Nucleus accumbens (tissue), 56 donors: Measurements from ENCODE around the gene SORCS2.
A peak's percentile ranks its signal among the peaks of the same experiment; 100 is the strongest.

Experiments
- DNase-seq, 56 donors: peaks; one replicate each; lab custom pipeline; 2025; lab: John Stamatoyannopoulos, UW

SORCS2 gene

DNA sequence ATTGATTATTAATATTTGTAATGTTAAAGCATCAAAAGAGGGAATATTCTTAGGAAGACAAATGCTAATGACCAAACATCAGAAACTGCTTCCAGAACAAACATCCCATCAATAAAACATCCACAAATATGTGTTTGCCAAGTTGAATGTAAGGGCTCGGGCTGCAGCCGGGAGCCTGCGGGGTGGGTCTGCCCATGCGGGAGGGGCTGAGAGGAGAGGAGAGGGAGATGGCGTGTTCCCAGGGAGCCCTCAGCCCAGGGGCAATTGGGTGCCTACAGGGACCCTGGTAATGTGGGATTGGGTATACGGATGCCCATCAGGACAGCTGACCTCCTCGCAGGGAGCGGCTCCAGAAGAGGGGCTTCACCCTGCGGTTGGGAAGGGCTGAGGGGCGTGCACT is 280.7 kb downstream of the SORCS2 start:
- DNase-seq = no peak

DNA sequence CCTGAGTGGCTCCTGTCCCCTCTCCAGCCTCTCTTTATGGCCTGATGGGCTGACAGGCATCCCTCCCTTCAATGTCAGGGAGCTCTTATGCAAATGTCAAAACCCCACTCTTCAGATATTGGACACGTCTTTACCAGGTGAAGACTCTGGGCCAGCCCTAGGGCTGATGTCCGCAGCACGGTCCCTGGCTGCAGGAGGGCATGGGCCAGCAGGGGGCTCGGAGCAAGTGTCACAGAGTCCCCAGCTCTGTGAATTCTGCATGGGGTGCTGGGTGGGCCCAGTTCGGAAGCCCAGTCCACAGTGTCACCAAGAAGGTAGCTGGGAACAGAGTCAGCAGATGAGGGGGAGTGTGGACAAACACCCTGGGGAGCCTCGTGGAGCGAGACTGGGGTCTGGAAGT is 282.0 kb downstream of the SORCS2 start:
- no peak for DNase-seq

DNA sequence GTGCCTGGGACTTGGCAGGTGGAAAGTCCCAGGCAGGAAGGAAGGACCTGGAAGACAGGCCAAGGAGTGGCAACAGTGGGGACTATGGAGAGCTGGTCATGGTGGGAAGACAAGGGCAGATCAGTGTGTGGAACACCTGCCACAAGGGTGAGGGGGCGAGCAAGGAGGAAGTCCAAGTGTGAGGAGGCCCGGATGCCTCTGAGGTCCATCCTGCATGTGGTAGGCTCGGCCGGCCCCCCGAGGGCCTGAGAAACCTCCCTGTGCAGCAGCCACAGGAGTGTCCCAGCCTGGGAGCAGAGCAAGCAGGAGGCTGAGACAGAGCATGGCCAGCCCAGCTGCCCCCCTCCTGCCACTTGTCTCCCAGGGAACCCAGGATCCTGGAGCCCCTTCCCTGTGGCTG is 282.9 kb downstream of the SORCS2 start:
- DNase-seq = no peak

DNA sequence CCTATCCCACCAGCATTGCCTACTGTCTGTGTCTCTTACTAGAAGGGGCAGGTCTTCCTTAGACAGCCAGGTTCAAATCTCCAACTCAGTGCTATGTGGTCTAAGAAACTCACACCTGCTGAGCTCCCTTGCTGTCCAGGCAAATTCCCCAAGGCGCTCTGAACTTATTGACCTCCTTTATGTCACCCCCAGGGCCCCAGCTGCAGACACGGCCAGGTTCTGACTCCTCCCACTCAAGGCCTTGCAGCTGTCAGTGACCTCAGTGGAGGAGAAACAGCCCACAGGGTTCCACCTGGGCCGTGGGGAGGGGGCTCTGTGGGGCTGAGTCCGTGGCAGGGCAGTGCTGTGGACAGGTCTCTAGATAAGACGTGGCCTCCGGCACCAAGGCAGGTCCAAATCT is 284.5 kb downstream of the SORCS2 start:
- DNase-seq = no peak

DNA sequence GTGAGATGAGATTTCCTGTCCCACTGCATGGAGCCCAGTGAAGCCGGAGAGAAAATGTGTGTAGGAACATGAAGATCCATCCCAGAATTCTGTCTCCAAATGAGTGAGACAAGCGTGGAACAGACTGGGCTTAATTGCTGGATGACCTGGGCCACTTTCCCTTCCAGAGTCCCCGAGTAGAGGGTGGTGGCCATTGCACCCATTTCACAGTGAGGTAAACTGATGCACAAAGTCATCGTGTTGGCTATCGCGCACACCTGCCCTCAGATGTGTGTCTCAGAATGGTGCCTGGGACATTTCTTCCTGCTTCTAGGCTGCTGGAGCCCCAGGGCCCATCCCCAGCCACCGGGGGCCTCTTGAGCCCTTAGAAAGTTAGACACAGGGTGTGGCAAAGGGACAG is 285.4 kb downstream of the SORCS2 start:
- DNase-seq = no peak

DNA sequence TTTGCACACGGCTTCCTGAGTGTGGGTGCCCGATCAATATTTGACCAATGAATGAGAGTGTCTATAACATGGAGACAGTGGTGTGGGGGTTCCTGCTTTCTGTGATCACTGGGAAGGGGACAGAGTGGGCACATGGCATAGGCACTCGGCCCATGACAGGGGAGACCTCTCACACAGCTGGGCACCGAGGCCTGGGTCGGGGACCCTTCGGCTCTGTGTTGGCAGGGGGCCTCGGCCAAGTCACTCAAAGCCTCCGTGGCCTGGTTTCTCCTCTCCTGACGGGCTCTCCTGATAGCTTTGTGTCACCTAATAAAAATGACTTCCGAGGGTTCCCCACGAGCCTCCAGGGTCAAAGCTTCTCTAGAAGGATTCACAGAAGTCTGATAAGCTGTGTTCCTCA is 286.3 kb downstream of the SORCS2 start:
- DNase-seq = no peak

DNA sequence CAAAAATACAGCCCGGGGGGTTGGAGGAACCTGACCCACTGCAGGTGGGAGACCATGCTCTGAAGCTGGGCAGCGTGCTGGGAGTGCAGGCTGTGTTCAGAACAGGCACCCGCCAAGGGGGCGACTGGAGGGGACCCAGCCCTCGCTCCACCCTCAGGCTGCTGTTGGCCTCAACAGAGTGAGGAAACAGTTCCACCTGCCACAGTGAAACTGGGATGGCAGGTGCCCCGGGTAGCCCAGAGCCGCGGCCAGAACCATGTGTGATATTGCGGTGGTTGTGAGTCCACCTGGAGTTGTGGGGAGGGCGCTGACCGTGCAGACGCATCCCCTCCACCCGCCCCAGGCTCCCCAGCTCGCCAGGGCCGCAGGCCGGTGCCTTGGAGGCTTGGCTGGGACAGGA is 288.1 kb downstream of the SORCS2 start:
- DNase-seq = no peak

DNA sequence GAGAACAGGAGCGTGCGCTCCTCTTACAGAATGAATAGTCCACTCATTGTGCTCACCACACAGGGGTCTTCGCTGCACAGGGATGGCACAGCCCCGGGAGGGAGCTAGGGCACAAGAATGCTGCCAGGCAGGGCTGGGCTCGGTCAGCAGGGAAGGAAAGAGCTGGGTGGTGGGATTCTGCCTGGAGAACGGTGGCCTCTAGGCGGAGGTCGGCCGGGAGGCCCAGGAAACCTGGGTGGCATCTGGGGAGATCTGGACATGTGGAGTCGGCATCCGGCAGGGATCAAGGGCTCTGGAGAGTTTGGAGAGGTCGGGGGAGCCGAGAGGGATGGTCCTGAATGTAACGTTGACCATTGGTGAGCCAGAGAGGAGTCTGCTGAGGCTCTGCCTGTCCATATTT is 288.9 kb downstream of the SORCS2 start:
- DNase-seq = no peak

DNA sequence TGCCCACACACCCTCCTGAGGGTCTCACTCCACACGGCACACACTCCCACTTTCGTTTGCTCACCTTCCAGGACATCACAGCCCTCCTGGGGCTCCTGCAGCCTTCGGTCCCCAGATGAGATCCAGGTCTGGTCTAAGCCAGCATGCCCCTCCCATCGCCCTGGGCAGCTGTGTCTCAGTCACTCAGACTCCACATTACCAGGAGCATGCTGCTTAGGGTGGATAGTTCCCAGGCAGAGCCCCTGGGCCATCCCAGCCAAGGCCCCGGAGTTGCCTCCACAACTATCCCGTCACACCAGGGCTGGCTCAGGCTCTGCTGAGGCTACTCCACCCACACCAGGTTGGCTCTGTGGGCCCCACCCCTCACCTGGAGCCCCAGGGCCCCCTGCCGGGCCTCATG is 292.8 kb downstream of the SORCS2 start:
- no peak for DNase-seq

DNA sequence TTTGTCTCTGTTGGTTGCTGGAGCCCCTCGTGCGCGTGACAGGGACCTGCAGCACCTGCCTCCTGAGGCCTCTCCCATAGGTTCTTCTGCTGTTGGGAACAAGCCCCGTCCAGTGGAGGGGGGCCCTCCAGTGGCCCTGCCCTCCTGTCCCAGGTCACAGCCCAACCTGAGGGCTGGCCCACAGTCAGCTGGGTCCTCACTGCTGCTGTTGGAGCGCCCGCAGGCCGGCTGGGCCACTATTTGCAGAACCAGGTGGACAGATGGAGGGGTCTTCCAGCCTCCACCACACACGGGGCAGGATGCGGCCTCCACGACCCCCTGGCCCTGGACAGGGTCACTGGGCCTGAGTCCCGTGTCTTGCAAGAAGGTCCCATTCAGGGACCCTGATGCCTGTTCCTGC is 293.8 kb downstream of the SORCS2 start:
- no peak for DNase-seq

DNA sequence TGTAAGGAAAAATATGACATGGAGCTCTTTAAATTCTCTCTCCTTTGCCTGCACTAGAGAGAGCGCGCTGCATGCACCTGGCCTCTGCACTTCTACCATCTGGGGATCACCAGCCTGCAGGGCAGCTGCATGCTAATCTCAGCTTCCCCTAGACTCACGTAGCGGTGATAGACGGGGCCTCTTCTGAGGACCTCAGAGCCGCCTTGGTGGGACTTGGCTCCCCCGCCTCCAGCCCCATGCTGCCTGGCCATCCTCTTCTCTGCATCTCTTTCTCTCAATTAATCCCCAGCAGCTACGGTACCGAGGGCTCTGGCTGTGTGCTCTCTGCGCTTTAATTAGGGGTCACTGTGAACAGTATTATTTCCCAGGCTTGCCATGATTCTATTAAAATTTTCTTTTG is 295.2 kb downstream of the SORCS2 start:
- DNase-seq = no peak

DNA sequence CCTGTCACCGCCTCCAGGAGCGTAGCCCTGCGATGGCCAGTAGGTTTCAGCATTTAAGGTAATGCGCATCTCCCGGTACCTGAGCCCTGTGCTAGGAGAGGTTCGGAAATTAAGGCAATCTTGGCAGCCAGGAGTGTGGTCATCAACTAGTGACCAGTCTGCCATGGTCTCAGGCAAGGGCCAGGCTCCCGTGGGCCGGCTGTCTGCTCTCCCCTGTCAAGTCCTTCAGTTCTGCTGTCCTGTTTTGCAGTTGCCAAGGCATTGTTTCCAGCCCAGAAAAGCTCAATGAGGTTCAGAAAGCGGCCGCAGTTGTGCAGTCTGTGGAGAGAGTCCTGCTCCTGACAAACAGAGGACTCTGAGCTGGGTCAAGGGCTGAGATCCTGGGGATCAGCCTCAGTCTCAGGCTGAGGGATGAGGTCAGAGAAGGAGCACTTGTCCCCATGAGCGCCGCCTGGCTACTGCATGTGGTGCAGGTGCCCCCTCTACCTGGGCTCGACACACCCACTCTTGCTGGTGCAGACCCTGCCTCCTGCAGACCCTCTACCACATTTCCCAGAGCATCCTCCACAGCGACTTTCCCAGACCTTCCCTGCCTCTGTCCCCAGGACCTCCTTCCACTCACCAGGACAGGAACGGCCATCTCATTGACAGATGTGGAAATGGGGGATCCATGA is 295.8 kb downstream of the SORCS2 start:
- no peak for DNase-seq

DNA sequence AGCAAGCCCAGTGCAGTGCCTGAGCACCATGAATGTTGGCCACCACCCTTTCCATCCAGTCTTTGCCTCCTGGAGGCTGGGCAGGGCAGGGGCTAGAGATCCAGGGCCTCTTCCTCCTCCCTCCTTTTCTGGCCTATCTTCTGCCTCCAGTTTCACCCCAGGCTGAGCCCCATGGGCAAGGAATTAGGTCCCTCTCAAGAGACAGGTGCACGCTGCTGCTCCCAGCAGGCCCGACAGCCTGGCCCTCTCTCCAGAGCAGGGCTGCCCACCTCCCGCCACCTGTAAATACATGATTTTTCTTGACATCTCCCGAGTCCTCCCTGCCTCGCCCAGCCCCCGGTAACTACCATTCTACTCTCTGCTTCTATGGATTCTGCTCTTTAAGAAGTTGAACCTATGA is 299.6 kb downstream of the SORCS2 start:
- no peak for DNase-seq

DNA sequence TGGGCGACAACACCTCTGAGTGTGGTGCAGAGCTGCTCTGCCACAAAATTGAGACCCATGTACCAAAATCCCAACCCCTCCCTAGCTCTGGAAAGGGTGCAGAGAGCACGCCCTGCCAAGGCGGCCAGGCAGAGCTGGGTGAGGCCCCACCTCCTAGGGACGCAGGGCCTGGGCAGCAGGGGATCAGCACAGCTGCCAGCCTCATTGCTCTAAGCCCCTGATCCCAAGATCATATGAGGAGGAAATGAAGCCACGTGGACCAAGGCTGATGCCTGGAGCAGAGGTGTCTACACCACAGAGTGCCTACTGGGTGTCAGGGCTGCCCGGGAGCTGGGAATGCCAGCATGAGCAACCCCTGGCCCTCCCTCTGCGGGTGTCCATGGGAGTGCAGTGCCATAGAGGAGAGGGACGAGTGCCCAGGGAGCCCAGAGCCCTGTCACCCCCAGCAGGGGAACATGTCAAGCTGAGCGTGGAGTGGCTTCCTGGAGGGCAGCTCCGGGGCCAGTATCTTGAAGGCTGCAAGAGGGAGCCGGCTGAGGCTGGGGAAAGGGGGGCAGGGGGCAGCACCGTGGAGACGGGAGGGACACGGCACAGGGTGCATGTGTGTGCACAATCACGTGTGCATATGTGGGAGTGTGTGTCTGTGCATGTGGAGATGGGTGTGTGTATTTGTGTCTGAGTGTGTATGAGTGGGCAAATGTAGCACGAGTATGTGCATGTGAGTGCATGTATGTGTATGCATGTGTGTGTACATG is 306.3 kb downstream of the SORCS2 start:
- no peak for DNase-seq

DNA sequence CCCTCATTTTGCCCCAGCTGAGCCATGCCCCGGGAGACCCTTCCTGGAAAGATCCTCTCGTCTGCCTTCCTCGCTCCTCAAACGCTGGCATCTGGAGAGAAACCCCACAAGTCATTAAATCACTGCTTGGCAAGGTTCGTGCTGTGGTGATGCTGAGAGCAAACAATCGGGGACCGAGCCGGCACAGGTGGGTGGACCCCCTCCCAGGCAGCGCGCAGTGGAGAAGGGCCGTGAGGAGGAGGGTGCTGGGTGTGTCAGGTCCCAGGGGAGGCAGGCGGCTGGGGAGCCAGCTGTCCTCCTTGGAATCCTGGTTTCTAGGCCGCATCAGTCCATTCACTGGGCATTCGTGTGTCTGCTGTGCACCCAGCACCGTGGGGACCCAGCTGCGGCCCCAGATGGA is 307.3 kb downstream of the SORCS2 start:
- peak in 2 of 56 donors; percentile 23 to 37 for DNase-seq

DNA sequence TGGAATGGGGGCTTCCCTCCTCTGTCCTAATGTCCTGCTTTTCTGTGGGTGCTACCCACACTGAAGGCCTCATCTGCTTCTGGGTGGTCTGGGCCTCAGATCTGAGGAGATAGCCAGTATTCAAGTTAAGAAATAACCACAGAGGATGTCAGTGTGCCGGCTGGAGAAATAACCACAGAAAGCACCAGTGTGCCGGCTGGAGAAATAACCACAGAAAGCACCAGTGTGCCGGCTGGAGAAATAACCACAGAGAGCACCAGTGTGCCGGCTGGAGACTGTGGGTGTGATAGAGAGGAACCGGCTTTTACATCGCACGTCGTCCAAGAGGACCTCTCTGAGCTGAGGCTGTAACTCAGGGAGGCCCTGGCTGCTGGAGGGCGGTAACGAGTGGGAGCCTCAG is 308.1 kb downstream of the SORCS2 start:
- no peak for DNase-seq

DNA sequence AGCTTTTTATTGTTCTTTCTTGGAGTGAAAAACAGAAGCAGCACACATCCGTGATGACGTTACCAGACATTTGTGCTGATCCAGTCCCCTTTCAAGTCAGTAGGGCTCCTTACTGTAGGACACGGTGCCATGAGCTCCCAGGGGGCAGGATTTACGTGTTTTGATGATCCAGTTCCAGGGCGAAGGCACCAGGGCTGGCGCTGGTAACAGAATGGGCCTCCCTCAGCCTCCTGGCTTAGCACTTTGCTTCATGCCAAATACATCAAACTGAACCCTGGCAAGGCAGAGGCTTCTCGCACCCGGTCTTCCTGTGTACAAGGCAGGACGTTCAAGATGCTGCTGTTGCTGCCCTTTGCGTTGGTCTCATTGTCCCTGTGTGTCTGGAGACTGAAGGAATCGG is 309.0 kb downstream of the SORCS2 start:
- no peak for DNase-seq

DNA sequence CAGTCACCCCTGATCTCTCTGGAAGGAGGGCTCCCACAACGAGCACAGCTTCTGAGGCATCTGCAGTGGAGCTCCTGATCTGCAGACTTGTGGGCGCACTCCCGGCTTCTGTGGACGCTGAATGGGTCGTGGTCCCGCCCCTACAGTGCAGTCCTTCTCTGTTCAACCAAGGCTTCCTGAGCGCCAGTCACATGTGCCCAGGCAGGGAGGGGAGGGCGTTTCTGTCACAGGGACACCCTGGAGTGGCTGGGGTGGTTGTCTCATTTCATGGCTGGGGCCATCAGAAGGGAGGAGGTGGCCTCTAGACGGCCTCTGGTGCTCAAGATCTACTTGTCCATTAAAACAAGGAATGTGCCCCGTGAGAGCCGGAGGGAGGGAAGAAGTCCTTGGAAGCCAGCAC is 309.5 kb downstream of the SORCS2 start:
- DNase-seq = no peak

DNA sequence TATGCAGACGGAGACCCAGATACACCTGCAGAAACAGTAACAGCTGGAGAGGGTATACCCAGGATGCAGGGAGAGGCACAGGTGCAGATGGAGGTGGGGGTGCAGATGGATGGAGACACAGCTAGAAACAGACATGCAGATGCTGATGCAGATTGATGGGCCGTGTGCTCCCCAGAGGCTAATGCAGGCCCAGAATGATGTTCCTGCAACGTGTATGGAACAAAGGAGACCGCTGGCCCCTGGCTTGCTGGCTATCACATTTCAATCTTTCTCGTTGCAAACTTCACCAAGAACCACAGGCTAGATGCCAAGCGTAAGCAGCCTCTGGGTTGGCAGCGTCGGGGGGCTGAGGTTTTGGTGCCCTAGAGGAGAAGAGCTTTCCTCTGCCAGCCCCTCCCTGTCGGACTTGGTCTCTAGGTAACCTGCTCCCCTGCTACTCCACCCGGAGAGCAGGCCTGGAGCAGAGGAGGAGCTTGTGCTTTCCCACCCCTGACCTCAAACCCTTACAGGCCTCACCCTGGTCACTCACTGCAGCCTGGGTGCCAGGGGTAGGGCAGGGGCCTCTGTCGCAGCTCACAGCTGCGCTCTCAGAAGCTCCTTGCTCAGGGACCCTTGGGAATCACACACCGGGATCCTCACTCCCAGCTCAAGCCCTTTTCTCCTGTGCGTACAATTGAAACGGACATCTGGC is 311.4 kb downstream of the SORCS2 start:
- no peak for DNase-seq

DNA sequence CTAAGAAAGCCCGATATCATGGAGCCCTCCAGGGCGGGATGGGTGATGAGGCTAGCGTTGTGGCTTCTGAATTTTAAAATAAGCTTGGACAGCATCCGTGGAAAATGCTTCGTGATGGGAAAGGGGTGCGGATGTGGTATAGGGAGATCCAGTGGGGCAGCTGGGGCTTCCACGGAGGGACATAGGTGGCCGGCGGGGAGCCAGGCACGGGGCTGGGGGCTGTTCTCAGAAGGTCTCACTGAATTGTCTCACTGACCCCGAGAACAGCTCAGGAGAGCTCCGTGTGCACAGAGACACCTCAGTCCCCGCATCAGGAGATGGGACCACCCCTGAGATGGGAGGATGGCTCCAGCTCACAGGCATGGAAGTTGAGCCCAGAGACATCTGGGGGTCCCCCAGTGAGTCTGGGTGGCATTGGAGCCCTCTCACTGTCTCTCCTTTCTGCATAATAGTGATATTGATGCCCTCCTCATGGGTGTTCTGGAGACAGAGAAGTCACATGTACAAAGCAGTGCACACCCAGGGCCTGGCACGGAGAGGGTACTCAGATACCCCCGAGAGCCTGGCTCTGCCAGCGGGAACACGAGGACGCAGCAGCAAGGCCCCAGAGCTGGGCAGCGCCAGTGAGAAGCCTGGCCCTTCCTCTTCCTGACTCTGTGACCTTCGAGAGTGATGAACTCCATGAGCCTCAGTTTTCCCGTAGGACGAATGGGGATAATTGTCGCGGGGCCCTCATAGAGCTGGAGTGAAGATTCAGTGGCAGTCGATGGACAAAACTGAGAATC is 313.0 kb downstream of the SORCS2 start:
- no peak for DNase-seq

DNA sequence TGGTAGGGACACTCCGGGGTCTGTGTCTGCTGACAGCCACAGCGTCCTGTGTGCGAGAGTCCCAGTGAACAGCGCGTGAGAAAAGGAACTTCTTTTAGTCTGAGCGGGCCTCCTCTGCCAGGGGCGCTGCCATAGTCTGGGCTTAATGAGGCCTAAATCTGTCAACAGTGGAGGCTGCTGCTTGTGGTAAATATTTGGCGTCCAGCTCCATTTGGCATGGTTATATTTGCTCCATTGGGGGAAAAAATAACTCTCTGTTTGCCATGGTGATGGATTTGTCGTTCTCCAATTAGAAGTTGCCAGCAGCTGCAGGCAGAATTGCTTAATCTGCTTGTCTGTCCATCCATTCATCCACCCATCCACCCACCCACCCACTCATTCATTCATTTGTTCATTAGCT is 313.8 kb downstream of the SORCS2 start:
- peak in 16 of 56 donors; percentile 11 to 60 (median 33) for DNase-seq
